Measurements from ENCODE around the gene APC2. TPM values are rescaled to one million over a fixed set of nuclear protein-coding genes. Genes with fewer than 3 reads are reported as not detected.
A peak's percentile ranks its signal among the peaks of the same experiment; 100 is the strongest.
"Not testable (repeated sequence)": the region's sequence is repeated elsewhere in the genome, so short reads cannot be mapped to it uniquely, and the experiment has no call there.

Gene APC2
- total RNA-seq, 1 donor from 2014 or later = 43.0 TPM

- Mint-ChIP-seq H3K27me3 (ENCODE audit: low read depth) (no peaks in the 10 kb centered on the region), H3K4me1 (peaks cover 28% of the 10 kb centered on the region), H3K36me3 (ENCODE audit: low read depth) (peaks cover 11% of the 10 kb centered on the region), H3K4me3 (no peak overlapping the region), H3K27ac (ENCODE audit: unreplicated experiment) (no peak overlapping the region), H3K9me3 (no peaks in the 10 kb centered on the region)
- no peak for DNase-seq (ENCODE audit: low read depth, low spot score)
- no peak for TF ChIP-seq CTCF (conservative IDR thresholded peaks at IDR 0.05)
These were observed 30.8 kb upstream of the APC2 start for GRCh38 chr19:1418951-1419738.

- H3K36me3 Mint-ChIP-seq (ENCODE audit: low read depth) = peaks cover 13% of the 10 kb centered on the region
- H3K4me1 Mint-ChIP-seq = peaks cover 27% of the 10 kb centered on the region
- not testable (repeated sequence) for H3K9me3 Mint-ChIP-seq; DNase-seq (ENCODE audit: low read depth, low spot score); H3K27me3 Mint-ChIP-seq (ENCODE audit: low read depth); H3K4me3 Mint-ChIP-seq; H3K27ac Mint-ChIP-seq (ENCODE audit: unreplicated experiment)
These were observed 29.8 kb upstream of the APC2 start for GRCh38 chr19:1420085-1420484.

GRCh38 chr19:1420590-1420989 lies 29.3 kb upstream of the APC2 start:
- Mint-ChIP-seq H3K9me3 (no peaks in the 10 kb centered on the region), H3K36me3 (ENCODE audit: low read depth) (peaks cover 14% of the 10 kb centered on the region), H3K4me3 (no peak overlapping the region), H3K27ac (ENCODE audit: unreplicated experiment) (no peak overlapping the region), H3K4me1 (peaks cover 24% of the 10 kb centered on the region), H3K27me3 (ENCODE audit: low read depth) (no peaks in the 10 kb centered on the region)
- no peak for DNase-seq (ENCODE audit: low read depth, low spot score)
- no peak for TF ChIP-seq CTCF (conservative IDR thresholded peaks at IDR 0.05)

GRCh38 chr19:1421218-1421957 lies 28.5 kb upstream of the APC2 start:
- TF ChIP-seq CTCF (conservative IDR thresholded peaks at IDR 0.05) = no peak
- Mint-ChIP-seq H3K4me1 (peaks cover 19% of the 10 kb centered on the region), H3K9me3 (no peaks in the 10 kb centered on the region), H3K4me3 (no peak overlapping the region), H3K36me3 (ENCODE audit: low read depth) (peaks cover 14% of the 10 kb centered on the region), H3K27ac (ENCODE audit: unreplicated experiment) (peak overlapping the region; percentile 19), H3K27me3 (ENCODE audit: low read depth) (no peaks in the 10 kb centered on the region)
- no peak for DNase-seq (ENCODE audit: low read depth, low spot score)

GRCh38 chr19:1421958-1422305 lies 28.0 kb upstream of the APC2 start:
- no peaks in the 10 kb centered on the region for H3K9me3 Mint-ChIP-seq
- H3K36me3 Mint-ChIP-seq (ENCODE audit: low read depth) = peaks cover 14% of the 10 kb centered on the region
- no peak for DNase-seq (ENCODE audit: low read depth, low spot score)
- no peak for TF ChIP-seq CTCF (conservative IDR thresholded peaks at IDR 0.05)
- H3K27ac Mint-ChIP-seq (ENCODE audit: unreplicated experiment) = no peak overlapping the region
- H3K4me3 Mint-ChIP-seq = no peak overlapping the region
- no peaks in the 10 kb centered on the region for H3K27me3 Mint-ChIP-seq (ENCODE audit: low read depth)
- H3K4me1 Mint-ChIP-seq = peaks cover 19% of the 10 kb centered on the region

GRCh38 chr19:1422360-1422759 lies 27.6 kb upstream of the APC2 start:
- H3K36me3 Mint-ChIP-seq (ENCODE audit: low read depth) = peaks cover 14% of the 10 kb centered on the region
- H3K9me3 Mint-ChIP-seq = no peaks in the 10 kb centered on the region
- H3K4me1 Mint-ChIP-seq = peaks cover 17% of the 10 kb centered on the region
- DNase-seq (ENCODE audit: low read depth, low spot score) = no peak
- no peak overlapping the region for H3K4me3 Mint-ChIP-seq
- no peak overlapping the region for H3K27ac Mint-ChIP-seq (ENCODE audit: unreplicated experiment)
- no peaks in the 10 kb centered on the region for H3K27me3 Mint-ChIP-seq (ENCODE audit: low read depth)
- no peak for TF ChIP-seq CTCF (conservative IDR thresholded peaks at IDR 0.05)

All from neural crest cell (in vitro differentiated cells).